ENCODE data around the gene KCNF1. TPM values are rescaled to one million over a fixed set of nuclear protein-coding genes. Genes with fewer than 3 reads are reported as not detected.

The KCNF1 gene
- total RNA-seq, 4 donors from 2014 or later, result 0.22 to 0.42 TPM; not detected in 2

GRCh38 chr2:10864861-10865636 is 46.7 kb upstream of the KCNF1 start:
- TF ChIP-seq EP300 (IDR thresholded peaks at IDR 0.05) (no peak), POLR2A (IDR thresholded peaks at IDR 0.05) (no peak)
- TF ChIP-seq, protein P1, sequence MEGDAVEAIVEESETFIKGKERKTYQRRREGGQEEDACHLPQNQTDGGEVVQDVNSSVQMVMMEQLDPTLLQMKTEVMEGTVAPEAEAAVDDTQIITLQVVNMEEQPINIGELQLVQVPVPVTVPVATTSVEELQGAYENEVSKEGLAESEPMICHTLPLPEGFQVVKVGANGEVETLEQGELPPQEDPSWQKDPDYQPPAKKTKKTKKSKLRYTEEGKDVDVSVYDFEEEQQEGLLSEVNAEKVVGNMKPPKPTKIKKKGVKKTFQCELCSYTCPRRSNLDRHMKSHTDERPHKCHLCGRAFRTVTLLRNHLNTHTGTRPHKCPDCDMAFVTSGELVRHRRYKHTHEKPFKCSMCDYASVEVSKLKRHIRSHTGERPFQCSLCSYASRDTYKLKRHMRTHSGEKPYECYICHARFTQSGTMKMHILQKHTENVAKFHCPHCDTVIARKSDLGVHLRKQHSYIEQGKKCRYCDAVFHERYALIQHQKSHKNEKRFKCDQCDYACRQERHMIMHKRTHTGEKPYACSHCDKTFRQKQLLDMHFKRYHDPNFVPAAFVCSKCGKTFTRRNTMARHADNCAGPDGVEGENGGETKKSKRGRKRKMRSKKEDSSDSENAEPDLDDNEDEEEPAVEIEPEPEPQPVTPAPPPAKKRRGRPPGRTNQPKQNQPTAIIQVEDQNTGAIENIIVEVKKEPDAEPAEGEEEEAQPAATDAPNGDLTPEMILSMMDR (IDR thresholded peaks at IDR 0.05), result no peak
- no peaks in the 10 kb centered on the region for H3K9me3 ChIP-seq
- H3K36me3 ChIP-seq, result no peaks in the 10 kb centered on the region
- H3K27ac ChIP-seq, result no peak overlapping the region
- no peak overlapping the region for H3K4me3 ChIP-seq
- no peak for DNase-seq (ENCODE audit: low spot score in 2 of 2)
- no peaks in the 10 kb centered on the region for H3K4me1 ChIP-seq
- H3K27me3 ChIP-seq, result no peaks in the 10 kb centered on the region
- 76 to 79% methylated on average over 14 of the region's 14 CpGs for WGBS, 2 donors

- no peaks in the 10 kb centered on the region for H3K4me1 ChIP-seq
- no peak overlapping the region for H3K4me3 ChIP-seq
- H3K36me3 ChIP-seq, result no peaks in the 10 kb centered on the region
- TF ChIP-seq POLR2A (IDR thresholded peaks at IDR 0.05), result no peak
- no peak for TF ChIP-seq EP300 (IDR thresholded peaks at IDR 0.05)
- TF ChIP-seq, protein P1 (IDR thresholded peaks at IDR 0.05), result no peak
- no peaks in the 10 kb centered on the region for H3K27me3 ChIP-seq
- DNase-seq (ENCODE audit: low spot score in 2 of 2), result no peak
- H3K27ac ChIP-seq, result no peak overlapping the region
- H3K9me3 ChIP-seq, result no peaks in the 10 kb centered on the region
- 75% methylated on average over 10 of the region's 10 CpGs for WGBS, 2 donors
Observed at GRCh38 chr2:10865841-10866240, 45.9 kb upstream of the KCNF1 start.

DNA sequence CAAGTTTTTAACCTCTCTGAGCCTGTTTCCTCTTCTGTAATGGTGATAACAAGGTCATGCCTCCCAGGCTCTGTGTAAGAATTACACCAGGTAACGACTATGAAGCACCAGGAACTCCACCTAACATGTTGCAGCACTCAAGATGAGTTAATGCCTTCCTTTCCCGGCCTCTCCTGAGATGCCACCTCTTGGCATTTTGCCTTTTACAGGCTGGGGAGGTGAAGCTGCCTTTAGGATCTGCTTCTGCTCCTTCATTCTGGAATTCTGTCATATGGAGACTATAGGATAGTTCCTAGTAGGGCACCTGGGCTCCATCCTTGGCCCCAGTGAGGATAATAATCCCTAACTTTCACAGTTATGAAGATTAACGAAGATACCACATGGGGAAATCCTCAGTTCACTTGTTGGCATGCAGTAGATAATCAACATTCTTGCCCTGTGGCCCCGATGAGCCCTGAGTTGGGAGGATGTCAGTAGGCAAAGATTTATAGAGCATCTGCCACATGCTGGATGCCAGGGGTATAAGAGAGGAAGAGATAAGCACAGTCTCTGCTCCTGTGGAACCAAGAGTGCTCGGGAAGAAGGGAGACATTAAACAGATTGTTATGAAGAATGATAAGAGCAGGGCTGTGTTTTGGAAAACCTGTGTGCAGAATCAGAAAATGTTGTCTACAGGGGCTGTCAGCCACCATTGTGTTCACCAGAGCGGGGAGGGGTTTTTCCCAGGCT is 43.9 kb upstream of the KCNF1 start:
- Histone ChIP-seq H3K4me1 (no peaks in the 10 kb centered on the region), H3K27me3 (no peaks in the 10 kb centered on the region), H3K4me3 (no peak overlapping the region), H3K9me3 (peaks cover 0 to 11% (median 0%) of the 10 kb centered on the region in 4 donors), H3K27ac (no peak overlapping the region), H3K36me3 (no peaks in the 10 kb centered on the region)
- TF ChIP-seq EP300 (IDR thresholded peaks at IDR 0.05), result no peak
- TF ChIP-seq POLR2A (IDR thresholded peaks at IDR 0.05), result no peak
- TF ChIP-seq, protein P1 (IDR thresholded peaks at IDR 0.05), result no peak
- DNase-seq (ENCODE audit: low spot score in 2 of 2), result no peak
- 81 to 83% methylated on average over 6 of the region's 6 CpGs for WGBS, 2 donors

GRCh38 chr2:10868465-10869314 is 43.0 kb upstream of the KCNF1 start:
- Histone ChIP-seq H3K27ac (no peak overlapping the region), H3K4me1 (no peaks in the 10 kb centered on the region), H3K27me3 (no peaks in the 10 kb centered on the region), H3K4me3 (no peak overlapping the region), H3K9me3 (peaks cover 0 to 11% (median 0%) of the 10 kb centered on the region in 4 donors), H3K36me3 (no peaks in the 10 kb centered on the region)
- no peak for TF ChIP-seq EP300 (IDR thresholded peaks at IDR 0.05)
- TF ChIP-seq POLR2A (IDR thresholded peaks at IDR 0.05), result no peak
- TF ChIP-seq, protein P1 (IDR thresholded peaks at IDR 0.05), result no peak
- WGBS, 2 donors, result 84 to 86% methylated on average over 15 of the region's 15 CpGs
- DNase-seq (ENCODE audit: low spot score in 2 of 2), result no peak

Measured in tibial nerve (tissue), 4 donors.